GM18502 (cell line): ENCODE results near the gene SFTA2.
A peak's percentile ranks its signal among the peaks of the same experiment; 100 is the strongest.
"Not testable (repeated sequence)": the region's sequence is repeated elsewhere in the genome, so short reads cannot be mapped to it uniquely, and the experiment has no call there.

Experiments used
- ATAC-seq: cut with Tn5 transposase; IDR thresholded peaks from one replicate; pipeline ENCODE4 v1.9.1; 2021; ENCODE audit warnings: mild to moderate bottlenecking; ENCODE audit not compliant: unreplicated experiment, poor library complexity

The SFTA2 gene

GRCh38 chr6:30914076-30914853 is 17.7 kb downstream of the SFTA2 start, which contains the start of gene VARS2:
TSS of gene VARS2 (plus strand) at chr6:30914238. CDS start at chr6:30914837, 599 bp downstream.
- peak; percentile 84 for ATAC-seq

GRCh38 chr6:30913721-30914075 is 18.3 kb downstream of the SFTA2 start:
- ATAC-seq, result no peak

- no peak for ATAC-seq
These were observed 19.0 kb downstream of the SFTA2 start for GRCh38 chr6:30912746-30913520.

- not testable (repeated sequence) for ATAC-seq
These were observed 21.5 kb downstream of the SFTA2 start for GRCh38 chr6:30910473-30910872.

GRCh38 chr6:30908700-30909099 is 23.3 kb downstream of the SFTA2 start:
- no peak for ATAC-seq

GRCh38 chr6:30907758-30908591 is 24.0 kb downstream of the SFTA2 start, which contains the start of gene GTF2H4:
TSS of gene GTF2H4 (plus strand) at chr6:30908207.
- peak; percentile 93 for ATAC-seq

- ATAC-seq, result not testable (repeated sequence)
These were observed 24.6 kb downstream of the SFTA2 start for GRCh38 chr6:30907290-30907757.

GRCh38 chr6:30903236-30903635 is 28.7 kb downstream of the SFTA2 start:
- no peak for ATAC-seq

GRCh38 chr6:30902709-30903108 is 29.3 kb downstream of the SFTA2 start:
- ATAC-seq, result no peak

GRCh38 chr6:30902196-30902595 is 29.8 kb downstream of the SFTA2 start:
- not testable (repeated sequence) for ATAC-seq

- ATAC-seq, result no peak
These were observed 30.5 kb downstream of the SFTA2 start for GRCh38 chr6:30901436-30901835.

- no peak for ATAC-seq
These were observed 31.0 kb downstream of the SFTA2 start for GRCh38 chr6:30900863-30901417.

- ATAC-seq, result no peak
These were observed 33.1 kb downstream of the SFTA2 start for GRCh38 chr6:30898750-30899360.

GRCh38 chr6:30897882-30898281 is 34.1 kb downstream of the SFTA2 start:
- no peak for ATAC-seq

- no peak for ATAC-seq
These were observed 35.4 kb downstream of the SFTA2 start for GRCh38 chr6:30896541-30896940.

- ATAC-seq, result no peak
These were observed 36.6 kb downstream of the SFTA2 start for GRCh38 chr6:30895343-30895742.

- no peak for ATAC-seq
These were observed 37.0 kb downstream of the SFTA2 start for GRCh38 chr6:30894935-30895334.

GRCh38 chr6:30894381-30894780 is 37.6 kb downstream of the SFTA2 start:
- no peak for ATAC-seq

- ATAC-seq, result no peak
These were observed 38.3 kb downstream of the SFTA2 start for GRCh38 chr6:30893666-30894065.
